Glomerular visceral epithelial cell (primary cell): ENCODE data around the gene LAPTM5.

ENCODE experiments used
- DNase-seq: peaks from one replicate; pipeline ENCODE4 v3.0.0-alpha.2; 2016; ENCODE audit errors: extremely low spot score

LAPTM5 gene

DNA sequence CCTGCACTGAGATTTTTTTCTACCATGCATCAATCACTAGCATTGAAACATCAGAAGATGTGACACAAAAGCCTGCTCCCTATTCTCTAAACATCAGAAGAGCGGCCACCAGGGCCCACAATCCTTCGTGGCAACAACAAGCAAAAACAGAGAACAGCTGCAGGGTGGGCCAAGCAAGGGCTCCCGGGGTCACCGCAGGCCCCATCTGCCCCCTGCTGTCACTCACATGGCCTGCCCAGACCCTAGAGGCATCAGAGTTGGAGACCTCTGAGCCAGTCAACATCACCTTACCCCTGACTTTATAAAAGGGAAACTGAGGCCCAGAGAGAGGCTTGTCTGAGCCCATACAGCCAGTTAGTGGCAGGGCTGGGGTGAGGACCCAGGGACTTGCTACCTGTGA is 1.8 kb downstream of the LAPTM5 start:
- DNase-seq: no peak

DNA sequence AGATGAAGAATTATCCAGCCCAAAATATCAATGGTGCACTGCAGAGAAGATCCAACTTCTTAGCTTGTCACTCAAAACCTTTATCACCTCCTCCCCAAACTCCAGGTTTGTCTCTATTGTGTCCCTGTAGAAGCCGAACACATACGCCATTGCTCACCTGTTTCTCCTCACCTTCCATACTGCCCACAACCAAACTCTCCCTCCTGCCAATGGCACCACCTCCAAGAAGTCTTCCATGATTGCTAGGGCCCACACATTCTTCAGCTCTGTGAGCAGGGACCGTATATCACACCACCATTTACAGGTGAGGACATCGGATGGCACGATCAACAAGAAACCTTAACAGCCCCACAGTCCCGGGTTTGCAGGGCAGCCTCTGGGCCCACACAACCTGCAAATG is 2.2 kb downstream of the LAPTM5 start:
- DNase-seq: no peak

DNA sequence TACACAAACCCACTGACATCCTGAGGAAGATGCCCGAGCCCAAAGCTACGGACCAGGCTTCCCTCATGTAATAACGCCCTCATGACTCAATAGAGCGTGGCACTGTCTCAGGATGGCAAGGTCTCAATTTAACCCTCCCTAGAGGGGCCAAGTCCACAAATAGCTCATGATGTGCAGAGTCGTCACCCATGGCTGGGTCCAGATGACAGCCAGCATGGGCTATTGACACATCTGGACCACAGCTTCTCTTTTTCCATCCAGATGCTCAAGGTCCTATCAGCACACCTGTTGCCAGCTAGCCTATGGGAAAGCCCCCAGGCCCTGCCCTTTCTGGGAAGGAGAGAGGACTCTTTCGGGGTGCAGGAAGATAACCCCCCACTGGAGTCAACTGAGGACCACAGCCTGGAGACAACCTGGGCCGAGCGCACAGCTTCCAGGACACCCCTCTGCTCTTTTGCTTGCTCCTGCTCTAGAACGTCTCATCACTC is 2.8 kb downstream of the LAPTM5 start:
- no peak for DNase-seq

DNA sequence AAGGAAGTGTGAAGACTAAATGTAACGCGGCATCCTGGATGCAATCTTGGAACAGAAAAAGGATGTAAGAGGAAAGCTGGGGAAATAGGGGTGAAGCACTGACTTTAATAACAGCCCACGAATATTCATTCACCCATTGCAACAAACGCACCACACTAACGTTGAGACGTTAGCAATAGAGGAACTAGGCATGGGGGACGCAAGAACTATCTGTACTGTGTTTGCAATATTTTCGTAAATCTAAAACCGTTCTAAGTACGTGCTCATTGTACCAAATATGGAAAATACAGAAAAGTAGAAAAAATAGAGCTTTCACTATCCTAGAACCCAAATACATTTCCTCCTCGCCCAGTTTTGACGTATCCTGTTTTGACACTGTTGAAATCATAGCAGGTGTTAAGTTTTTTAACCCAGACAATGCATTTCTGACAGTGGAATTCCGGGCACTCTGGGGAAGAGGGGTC is 3.9 kb downstream of the LAPTM5 start:
- no peak for DNase-seq

DNA sequence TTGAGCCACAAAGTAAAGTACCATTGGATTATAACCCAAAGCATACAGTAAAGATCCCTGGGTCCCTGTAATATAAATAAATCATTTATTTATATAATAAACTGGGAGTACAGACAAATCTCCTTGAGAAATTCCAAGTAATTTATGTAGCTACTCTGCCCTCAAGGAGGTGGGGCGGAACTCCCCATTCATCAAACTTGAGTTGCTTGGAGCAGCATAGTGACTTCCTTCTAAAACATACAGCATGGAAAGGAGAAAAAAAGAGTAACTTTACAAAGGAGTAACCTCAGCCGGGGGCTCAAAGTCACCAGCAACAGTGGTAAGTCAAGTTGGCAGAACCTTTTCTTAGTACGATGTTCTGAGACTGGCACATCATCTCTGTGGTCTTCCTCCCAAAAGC is 4.5 kb downstream of the LAPTM5 start:
- no peak for DNase-seq

DNA sequence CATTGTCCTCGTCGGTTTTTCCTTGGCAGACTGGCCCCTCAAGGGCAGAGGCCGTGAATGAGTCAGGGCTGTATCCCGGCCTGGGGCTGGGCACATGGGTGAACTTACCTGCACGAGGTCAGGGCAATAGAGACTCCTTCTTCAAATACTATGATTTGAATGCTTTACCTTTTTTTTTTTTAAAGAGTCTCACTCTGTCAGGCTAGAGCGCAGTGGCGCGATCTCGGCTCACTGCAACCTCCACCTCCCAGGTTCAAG is 5.0 kb downstream of the LAPTM5 start:
- no peak for DNase-seq

DNA sequence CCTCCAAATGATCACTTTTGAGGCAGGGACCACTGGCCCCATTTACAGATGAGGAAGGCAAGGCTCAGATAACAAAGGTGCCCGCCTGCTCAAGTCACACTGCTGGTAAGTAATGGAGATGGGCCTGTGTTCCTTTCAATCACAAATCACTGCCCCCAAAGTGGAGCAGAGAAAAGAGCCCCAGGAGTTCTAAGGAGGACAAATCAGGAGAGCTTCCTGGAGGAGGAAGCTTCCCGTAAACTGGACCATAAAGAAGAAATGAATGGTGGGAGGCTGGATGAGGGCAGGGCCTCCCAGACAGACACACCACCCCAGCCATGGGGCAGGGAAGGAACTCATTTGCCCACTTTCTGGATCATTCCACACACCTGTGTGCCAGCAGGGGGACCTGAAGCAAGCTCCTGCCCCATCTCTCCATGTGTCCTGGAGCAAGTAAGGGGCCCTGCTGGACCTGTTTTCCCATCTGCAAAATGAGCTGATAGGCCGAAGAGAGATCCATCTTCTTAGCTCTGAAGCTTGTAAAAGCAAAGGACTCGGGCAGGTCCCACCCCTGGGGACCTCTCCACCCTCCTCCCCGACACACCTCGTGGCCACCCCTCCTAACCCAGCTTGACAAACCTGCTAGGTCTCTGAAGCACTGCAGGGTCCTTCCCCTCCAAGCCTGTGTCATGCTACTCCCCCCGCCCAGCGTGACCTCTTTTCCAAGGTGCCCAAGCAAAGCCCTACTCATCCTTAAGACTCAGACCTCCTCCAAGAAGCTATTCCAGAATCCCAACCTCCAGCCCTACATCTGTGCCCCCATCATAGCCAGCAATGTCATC is 5.5 kb downstream of the LAPTM5 start:
- DNase-seq: no peak

DNA sequence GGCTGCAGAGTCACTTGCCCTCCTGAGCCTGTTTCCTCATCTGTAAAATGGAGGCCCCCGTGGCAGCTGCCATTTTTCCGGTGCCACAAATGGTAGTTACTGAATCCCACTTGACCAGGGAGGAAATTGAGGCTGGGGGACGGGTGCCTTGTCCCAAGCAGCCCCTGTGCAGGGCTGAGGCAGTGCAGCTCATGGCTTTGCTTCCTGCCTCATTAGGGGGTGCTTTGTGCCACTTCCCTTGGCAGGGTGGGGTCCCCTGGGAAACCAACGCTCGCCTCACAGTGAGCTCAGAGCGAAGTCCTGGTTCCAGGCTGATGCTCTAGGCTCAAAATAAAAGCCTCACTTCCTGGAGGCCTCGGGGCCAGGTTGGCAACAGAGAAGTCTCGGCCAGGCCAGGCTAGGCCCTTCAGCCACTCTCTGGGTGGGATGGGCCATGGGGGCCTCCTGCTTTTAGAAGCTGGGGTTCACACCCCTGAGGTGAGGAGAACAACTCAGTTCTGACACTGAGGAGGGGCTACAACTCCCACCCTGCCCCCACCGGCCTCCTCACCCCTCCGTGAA is 6.8 kb downstream of the LAPTM5 start:
- no peak for DNase-seq

DNA sequence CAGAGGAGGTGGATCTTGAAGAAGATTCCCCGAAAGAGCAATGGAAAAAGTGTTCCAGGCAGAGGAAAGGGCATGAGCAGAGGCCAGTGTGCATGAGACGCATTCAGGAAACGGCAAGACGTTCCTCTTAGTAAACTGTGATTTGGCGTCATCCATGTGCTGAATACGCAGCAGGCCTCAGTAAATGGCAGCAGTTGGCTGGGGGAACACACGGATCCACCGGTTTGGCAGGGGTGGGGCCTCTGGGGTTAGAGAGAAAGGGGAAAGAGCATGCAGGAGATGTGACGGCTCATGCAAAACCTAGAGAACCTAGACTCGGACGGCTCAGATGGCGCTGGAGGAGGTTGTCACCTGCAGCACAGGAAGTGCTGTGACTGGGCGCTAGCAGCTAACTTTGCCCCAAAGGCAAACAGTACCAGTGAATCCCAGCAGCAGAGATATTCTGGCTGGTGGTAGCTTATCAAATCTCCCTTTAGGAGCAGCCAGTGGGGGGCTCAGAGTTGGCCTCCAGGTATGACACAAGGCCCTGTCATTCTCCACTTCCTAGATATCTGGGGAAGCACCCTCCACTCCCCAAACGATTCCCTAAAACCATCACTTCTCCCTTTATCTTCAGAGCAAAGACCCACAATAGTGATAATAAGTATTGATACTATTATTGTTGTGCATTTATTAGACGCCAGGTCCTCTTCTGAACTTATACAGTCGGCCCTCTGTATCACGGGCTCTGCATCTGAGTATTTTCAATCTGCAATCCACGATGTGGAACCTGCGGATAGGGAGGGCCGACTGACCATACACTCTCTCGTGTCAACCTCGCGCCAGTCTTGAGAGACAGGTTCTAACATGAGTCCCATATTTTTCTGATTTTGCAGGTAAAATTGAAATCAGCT is 7.6 kb downstream of the LAPTM5 start:
- no peak for DNase-seq

DNA sequence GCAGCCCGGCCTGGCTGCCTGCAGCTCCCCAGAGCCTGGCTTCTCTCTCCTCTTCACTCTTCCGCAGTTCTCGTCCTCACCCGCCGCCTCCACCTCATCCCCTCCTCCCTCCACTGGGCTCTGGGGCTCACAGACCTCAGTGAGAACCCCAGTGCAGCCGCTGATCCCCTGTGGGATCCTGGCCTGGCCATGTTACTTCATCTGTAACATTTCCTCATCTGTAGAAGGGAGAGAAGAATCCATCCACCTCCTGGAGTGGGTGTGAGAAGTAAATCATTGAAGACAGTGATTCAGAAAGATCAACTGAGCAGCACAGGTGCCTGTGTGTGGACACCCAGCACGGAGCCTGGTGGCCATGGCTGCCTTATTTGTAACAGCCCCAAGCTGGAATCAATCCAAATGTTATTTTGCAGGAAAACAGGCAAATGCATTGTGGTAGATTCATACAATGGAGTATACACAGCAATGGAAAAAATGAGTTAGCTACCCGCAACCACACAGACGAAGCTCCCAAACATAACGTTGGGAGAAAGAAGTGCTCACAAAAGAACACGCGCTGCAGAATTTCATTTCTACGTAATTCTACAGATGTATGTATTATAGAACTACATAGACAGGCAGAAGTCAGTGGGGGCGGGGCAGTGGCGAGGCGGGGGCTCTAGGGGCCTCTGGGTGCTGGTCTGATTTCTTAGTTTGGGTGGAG is 8.7 kb downstream of the LAPTM5 start:
- DNase-seq: peak; percentile 80

DNA sequence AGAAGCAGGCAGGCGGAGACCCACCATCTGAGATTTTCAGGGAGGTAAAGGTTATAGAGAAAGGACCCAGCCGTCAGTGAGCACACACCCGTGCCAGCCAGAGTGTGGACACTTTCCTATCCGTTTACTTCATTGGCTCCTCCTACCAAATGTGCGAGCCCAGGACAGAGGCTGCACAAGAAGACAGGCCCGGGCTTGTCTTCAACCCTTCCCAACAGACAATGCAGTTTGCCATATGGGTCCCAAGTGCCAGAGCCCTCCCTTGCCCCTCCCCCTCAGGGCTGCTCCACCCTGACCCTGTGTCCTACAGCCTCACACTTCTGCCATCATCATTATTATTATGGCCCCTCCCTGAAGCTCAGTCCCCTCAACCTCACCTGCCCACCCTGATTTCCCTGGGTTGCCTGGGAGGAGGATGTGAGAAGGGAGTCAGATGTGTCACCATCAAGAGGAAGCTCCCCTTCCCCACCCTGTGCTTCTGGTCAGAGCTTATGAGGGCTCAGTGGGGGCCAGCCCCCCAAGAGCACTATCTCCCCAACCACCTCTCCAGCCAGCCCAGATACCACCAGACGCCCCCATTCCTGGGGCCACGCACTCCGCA is 9.4 kb downstream of the LAPTM5 start:
- DNase-seq: no peak

DNA sequence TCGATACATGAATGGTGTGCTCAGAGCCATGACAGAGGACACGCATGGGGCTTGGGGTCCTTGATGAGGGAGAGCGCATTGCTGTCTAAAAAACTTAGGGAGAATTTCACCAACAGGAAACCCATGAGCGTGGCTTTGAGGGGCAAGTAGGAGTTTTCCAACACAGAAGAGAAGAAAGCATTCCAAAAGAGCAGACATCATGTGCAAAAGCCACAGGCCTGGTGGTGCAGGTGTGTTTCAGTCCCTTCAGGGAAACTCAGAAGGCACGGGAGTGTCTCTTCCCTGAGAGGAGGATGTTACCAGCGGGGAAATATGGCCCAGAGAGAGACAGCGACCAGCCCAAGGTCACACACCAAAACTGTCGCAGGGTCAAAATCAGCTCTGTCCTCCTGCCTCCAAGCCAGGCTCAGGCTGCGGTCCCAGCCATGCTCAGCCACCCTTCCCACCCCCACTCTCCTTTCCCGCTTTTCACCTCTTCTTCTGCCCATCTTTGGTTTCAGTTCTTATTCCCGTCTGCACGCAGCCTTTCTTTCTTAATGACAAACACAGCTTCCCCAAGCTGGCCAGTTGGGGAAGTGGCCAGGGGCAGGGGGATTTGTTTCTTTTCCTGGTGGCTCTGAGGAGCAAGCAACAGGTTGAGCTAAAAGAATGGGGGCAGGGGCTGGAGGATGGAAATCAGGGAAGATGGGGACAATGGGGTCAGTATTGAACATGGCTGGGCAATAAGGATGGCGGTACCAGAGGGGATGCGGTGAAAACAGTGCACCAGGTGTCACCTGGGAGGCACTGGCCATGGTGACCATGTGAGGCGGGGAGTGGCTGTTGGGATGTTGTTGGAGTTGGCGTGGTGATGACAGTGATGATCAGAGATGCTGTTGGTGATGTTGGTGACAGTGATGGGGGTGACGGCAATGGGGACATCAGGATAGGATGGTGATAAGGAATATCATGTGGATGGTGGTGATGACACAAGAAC is 10.3 kb downstream of the LAPTM5 start:
- no peak for DNase-seq

DNA sequence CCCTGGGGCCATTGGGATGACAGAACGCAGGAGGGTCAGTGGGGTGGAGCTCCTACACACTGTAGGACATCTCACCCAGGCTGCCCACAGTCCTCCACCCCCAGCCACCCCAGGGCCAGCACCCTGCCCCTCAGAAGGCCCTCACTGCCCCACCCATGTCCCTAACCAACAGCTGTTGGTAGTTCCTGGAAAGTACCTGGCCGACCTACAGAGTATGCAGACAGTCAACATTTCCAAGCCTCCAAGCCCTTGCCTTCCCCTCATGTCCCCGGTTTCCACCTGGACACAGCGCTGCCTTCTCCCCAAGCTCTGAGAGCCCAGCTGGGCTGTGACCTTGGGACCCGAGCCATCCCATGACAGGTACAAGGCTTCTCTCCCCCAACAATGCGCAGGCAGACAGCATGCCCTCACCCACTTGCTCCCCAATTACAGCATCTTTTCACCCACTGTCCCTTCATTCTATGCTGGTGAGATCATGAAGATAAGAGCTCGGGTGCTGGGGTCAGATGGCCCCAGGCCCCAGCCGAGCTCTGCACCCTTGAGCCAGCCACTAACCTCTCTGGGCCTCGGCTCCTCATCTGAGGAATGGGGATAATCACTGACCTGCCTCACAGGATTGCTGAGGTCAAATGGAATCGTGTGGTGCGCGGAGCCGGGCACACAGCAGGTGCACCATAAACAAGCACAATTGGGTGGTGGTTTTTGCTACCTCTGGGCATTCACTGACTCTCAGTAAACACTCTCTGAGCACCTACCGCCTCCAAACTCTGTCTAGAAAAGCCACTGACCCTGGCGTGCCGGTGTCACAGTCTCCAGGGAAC is 11.2 kb downstream of the LAPTM5 start:
- DNase-seq: no peak

DNA sequence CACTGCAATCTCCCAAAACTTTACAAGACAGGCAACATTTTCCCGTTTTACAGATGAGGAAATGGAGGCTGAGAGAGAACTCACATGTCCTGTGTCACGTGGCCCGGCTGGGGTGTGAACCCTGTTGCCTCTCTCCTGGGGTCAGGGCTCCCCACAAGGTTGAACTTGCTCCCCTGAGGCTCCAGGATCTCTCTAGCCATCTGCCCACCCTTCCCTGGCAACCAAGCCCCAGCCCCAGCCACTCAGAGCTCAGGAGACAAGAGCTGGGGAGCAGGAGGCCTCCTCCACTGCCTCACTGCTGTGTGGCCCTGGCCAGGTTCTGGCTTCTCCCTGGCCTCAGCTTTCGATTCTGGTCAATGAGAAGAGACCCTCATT is 11.8 kb downstream of the LAPTM5 start:
- no peak for DNase-seq

DNA sequence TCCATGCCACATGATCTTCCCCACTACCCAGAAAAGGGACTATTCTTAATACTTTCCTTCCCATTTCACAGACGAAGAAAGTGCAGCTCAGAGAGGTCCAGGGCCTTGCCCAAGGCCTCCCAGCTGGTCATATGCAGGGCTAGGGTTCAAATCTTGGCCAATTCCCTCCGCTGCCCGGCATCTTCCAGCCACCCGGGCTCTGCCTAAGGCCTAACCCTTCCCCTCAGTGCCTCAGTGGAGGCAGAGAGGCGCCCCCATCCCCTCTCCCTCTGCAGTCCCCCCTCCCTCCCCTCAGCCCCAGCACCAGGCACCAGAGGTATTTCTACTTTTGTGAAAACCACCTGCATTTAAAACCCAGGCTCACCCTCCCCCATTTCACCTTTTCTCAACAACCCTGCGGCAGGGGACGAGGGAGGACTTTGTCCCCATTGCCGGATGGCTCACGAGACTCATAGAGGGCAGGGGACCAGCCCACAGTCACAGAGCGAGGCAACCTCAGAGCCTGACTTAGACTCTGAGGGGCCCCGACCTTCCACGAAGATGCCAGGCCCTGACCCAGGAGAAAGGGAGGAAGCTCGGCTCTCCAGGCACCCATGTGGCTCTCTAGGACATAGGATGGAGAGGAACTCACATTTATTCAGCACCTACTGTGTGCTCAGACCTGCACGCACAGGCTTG is 12.3 kb downstream of the LAPTM5 start:
- DNase-seq: no peak

DNA sequence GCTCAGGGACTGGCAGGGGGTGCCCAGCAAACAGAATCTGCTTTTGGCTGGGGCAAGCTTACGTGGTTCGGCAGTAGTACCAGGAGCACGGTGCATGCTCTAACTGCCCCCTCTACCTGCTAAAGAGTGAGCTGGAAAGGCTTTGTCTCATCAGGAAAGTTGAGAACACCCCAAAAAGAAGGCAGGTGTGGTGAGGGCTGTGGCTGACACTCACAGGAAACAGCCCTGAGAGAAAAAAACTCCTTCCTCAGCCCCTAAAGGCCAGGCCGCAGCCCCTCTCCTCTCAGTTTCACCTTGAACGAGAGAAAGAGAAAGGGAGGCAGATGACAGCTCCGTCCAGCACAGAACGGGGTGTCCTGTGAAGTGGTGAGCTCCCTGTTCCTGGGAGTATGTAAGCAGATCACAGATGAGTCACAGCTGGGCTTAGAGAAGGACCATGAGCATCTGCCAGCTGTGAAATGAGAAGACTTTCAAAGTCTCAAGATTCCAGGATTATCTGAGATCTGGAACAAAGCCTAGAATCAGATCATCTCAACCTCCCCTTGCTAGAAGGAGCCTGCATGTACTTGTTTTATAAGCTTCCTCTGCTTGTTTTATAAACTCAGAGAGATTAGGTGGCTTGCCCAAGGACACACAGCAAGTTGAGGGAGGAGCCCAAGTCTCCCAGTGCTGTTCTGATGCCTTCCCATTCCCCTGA is 13.4 kb downstream of the LAPTM5 start:
- DNase-seq: no peak

DNA sequence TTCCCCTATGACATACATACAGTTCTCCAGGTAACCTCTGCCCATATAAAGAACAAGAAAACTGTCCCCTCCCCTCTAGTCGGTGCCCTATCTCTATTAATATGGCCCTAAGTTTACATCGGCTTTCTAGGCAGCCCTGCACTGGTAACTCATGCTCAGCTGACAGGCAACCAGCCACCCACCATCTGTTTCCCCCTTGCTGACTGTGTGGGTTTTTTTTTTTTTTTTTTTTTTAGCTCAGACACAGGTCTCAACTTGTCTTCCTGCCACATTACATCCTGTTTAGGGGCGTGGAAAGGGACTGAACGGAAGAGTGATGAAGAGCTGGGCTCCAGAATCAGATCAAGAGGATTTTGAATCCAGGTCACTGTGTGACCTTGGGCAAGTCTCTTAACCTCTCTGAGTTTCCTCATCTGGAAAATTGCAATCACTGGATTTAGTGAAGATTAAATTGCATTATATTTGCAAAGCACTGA is 14.0 kb downstream of the LAPTM5 start:
- peak; percentile 46 for DNase-seq

DNA sequence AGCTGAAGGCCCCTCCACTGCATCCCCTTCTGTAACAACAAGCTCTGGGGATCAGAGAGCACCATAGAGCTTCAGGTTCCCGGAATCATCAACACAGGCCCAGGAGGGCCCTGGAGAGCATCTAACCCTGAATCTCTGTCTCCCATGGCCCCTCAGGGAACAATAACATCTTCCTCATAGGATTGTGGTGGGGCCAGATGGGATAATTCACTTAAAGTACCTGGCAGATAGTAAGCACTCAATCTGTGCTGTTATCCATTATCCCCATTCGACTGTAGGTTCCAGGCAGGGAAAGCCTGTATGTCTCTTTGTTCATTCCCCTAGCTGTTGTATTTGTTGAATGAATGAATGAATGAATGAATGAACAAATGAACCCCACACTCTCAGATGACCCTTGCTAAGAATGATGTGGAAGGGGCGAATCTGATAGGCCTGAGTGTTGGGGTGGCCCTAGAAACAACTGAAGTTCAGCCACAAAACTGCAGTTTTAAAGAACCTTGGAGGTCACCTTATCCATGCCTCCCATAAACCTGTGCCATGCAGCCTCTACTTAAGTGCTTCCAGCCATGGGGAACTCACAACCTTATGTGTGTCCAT is 14.5 kb downstream of the LAPTM5 start:
- DNase-seq: no peak
